ENCODE results near the gene LETM1. TPM values are rescaled to one million over a fixed set of nuclear protein-coding genes. Genes with fewer than 3 reads are reported as not detected.

The LETM1 gene
- total and polyA plus RNA-seq, 2 experiments from 2014 or later, result 23.3 to 68.9 TPM

DNA sequence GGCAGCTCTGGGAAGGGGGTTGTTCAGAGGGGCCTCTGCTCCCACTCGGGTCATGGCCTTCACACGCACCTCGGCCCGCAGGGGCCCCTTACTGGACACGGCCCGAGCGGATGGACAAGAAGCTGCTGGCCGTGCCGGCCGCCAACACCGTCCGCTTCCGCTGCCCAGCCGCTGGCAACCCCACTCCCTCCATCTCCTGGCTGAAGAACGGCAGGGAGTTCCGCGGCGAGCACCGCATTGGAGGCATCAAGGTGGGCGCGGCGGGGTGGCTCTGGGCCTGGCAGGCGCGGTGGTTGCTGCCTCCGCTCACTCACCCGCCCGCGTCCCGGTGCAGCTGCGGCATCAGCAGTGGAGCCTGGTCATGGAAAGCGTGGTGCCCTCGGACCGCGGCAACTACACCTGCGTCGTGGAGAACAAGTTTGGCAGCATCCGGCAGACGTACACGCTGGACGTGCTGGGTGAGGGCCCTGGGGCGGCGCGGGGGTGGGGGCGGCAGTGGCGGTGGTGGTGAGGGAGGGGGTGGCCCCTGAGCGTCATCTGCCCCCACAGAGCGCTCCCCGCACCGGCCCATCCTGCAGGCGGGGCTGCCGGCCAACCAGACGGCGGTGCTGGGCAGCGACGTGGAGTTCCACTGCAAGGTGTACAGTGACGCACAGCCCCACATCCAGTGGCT lies 54.5 kb downstream of the LETM1 start:
- no peak overlapping the region for H3K4me3 Mint-ChIP-seq
- DNase-seq (ENCODE audit: low spot score) (no peak), ATAC-seq (no peak)
- no peaks in the 10 kb centered on the region for H3K27me3 ChIP-seq (ENCODE audit: insufficient read depth)
- H3K36me3 ChIP-seq (ENCODE audit: insufficient read depth), result no peaks in the 10 kb centered on the region
- no peaks in the 10 kb centered on the region for H4K20me1 ChIP-seq (replicated peaks; ENCODE audit: insufficient read depth)
- H3F3A ChIP-seq (replicated peaks; ENCODE audit: low read depth), result no peaks in the 10 kb centered on the region
- H3K27ac Mint-ChIP-seq, result no peak overlapping the region
- H3K4me1 Mint-ChIP-seq, result no peaks in the 10 kb centered on the region
- H3K4me1 ChIP-seq (ENCODE audit: insufficient read depth), result no peaks in the 10 kb centered on the region
- no peak overlapping the region for H3K4me2 ChIP-seq
- H3K9me3 Mint-ChIP-seq, result no peaks in the 10 kb centered on the region
- no peaks in the 10 kb centered on the region; the same call in 2 of the 3 replicates for H3K36me3 Mint-ChIP-seq (ENCODE audit: low read depth)
- TF ChIP-seq, protein P1, sequence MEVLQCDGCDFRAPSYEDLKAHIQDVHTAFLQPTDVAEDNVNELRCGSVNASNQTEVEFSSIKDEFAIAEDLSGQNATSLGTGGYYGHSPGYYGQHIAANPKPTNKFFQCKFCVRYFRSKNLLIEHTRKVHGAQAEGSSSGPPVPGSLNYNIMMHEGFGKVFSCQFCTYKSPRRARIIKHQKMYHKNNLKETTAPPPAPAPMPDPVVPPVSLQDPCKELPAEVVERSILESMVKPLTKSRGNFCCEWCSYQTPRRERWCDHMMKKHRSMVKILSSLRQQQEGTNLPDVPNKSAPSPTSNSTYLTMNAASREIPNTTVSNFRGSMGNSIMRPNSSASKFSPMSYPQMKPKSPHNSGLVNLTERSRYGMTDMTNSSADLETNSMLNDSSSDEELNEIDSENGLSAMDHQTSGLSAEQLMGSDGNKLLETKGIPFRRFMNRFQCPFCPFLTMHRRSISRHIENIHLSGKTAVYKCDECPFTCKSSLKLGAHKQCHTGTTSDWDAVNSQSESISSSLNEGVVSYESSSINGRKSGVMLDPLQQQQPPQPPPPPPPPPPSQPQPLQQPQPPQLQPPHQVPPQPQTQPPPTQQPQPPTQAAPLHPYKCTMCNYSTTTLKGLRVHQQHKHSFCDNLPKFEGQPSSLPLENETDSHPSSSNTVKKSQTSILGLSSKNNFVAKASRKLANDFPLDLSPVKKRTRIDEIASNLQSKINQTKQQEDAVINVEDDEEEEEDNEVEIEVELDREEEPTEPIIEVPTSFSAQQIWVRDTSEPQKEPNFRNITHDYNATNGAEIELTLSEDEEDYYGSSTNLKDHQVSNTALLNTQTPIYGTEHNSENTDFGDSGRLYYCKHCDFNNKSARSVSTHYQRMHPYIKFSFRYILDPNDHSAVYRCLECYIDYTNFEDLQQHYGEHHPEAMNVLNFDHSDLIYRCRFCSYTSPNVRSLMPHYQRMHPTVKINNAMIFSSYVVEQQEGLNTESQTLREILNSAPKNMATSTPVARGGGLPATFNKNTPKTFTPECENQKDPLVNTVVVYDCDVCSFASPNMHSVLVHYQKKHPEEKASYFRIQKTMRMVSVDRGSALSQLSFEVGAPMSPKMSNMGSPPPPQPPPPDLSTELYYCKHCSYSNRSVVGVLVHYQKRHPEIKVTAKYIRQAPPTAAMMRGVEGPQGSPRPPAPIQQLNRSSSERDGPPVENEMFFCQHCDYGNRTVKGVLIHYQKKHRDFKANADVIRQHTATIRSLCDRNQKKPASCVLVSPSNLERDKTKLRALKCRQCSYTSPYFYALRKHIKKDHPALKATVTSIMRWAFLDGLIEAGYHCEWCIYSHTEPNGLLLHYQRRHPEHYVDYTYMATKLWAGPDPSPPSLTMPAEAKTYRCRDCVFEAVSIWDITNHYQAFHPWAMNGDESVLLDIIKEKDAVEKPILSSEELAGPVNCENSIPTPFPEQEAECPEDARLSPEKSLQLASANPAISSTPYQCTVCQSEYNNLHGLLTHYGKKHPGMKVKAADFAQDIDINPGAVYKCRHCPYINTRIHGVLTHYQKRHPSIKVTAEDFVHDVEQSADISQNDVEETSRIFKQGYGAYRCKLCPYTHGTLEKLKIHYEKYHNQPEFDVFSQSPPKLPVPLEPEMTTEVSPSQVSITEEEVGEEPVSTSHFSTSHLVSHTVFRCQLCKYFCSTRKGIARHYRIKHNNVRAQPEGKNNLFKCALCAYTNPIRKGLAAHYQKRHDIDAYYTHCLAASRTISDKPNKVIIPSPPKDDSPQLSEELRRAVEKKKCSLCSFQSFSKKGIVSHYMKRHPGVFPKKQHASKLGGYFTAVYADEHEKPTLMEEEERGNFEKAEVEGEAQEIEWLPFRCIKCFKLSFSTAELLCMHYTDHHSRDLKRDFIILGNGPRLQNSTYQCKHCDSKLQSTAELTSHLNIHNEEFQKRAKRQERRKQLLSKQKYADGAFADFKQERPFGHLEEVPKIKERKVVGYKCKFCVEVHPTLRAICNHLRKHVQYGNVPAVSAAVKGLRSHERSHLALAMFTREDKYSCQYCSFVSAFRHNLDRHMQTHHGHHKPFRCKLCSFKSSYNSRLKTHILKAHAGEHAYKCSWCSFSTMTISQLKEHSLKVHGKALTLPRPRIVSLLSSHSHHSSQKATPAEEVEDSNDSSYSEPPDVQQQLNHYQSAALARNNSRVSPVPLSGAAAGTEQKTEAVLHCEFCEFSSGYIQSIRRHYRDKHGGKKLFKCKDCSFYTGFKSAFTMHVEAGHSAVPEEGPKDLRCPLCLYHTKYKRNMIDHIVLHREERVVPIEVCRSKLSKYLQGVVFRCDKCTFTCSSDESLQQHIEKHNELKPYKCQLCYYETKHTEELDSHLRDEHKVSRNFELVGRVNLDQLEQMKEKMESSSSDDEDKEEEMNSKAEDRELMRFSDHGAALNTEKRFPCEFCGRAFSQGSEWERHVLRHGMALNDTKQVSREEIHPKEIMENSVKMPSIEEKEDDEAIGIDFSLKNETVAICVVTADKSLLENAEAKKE (CRISPR knock-in tag; IDR thresholded peaks at IDR 0.05), result no peak
- no peak for TF ChIP-seq ZNF114 (CRISPR knock-in tag; IDR thresholded peaks at IDR 0.05)
- TF ChIP-seq CREB1 (CRISPR knock-in tag; IDR thresholded peaks at IDR 0.05; ENCODE audit: low read depth), result no peak
- no peaks in the 10 kb centered on the region for H3K9me2 ChIP-seq (ENCODE audit: insufficient read depth)
- H3K4me3 ChIP-seq, result no peak overlapping the region
- H2AFZ ChIP-seq, result no peak overlapping the region
- H3K27ac ChIP-seq (ENCODE audit: low read depth), result no peak overlapping the region
- no peaks in the 10 kb centered on the region for H3K79me2 ChIP-seq (replicated peaks; ENCODE audit: insufficient read depth)
- peaks cover 6% of the 10 kb centered on the region for H3K27me3 Mint-ChIP-seq (ENCODE audit: insufficient read depth, low read depth, poor library complexity)

DNA sequence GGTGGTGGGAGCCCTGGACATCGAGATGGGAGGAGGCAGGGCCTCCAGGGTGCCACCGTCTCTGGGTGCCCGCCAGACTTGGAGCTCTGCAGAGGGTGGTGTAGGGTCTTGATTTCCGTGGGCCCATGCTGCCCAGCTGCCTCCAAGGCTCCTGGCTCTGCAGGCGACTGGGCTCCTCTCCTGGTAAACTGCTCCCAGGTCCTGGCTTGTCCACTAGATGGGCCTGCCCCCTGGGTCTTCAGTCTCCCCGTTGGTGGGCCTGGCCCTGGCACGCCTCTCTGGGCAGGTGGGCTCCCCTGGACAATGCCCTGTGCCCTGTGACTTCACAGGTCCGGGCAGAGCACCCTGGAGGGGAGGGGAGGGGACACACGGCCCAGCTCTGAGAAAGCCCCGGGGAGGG lies 55.2 kb downstream of the LETM1 start:
- no peak overlapping the region for H3K4me3 ChIP-seq
- H3K79me2 ChIP-seq (replicated peaks; ENCODE audit: insufficient read depth), result no peaks in the 10 kb centered on the region
- H3K4me3 Mint-ChIP-seq, result no peak overlapping the region
- H3K36me3 ChIP-seq (ENCODE audit: insufficient read depth), result no peaks in the 10 kb centered on the region
- H3K4me1 Mint-ChIP-seq, result no peaks in the 10 kb centered on the region
- H3K36me3 Mint-ChIP-seq (ENCODE audit: low read depth), result no peaks in the 10 kb centered on the region; the same call in 2 of the 3 replicates
- ATAC-seq (no peak), DNase-seq (ENCODE audit: low spot score) (no peak)
- H3K9me3 Mint-ChIP-seq, result no peaks in the 10 kb centered on the region
- H3F3A ChIP-seq (replicated peaks; ENCODE audit: low read depth), result no peaks in the 10 kb centered on the region
- peaks cover 4% of the 10 kb centered on the region; the same call in 1 of the 2 replicates for H4K20me1 ChIP-seq (replicated peaks; ENCODE audit: insufficient read depth)
- no peak overlapping the region for H3K27ac ChIP-seq (ENCODE audit: low read depth)
- no peaks in the 10 kb centered on the region for H3K9me2 ChIP-seq (ENCODE audit: insufficient read depth)
- peaks cover 7% of the 10 kb centered on the region for H3K27me3 Mint-ChIP-seq (ENCODE audit: insufficient read depth, low read depth, poor library complexity)
- no peak overlapping the region for H3K4me2 ChIP-seq
- no peak overlapping the region for H2AFZ ChIP-seq
- no peak overlapping the region for H3K27ac Mint-ChIP-seq
- H3K4me1 ChIP-seq (ENCODE audit: insufficient read depth), result no peaks in the 10 kb centered on the region
- peaks cover under 1% of the 10 kb centered on the region; the same call in 1 of the 2 replicates for H3K27me3 ChIP-seq (ENCODE audit: insufficient read depth)
- TF ChIP-seq ETS1 (IDR thresholded peaks at IDR 0.05) (no peak), EZH2phosphoT487 (IDR thresholded peaks at IDR 0.05; ENCODE audit: unreplicated experiment) (no peak), CREB1 (CRISPR knock-in tag; IDR thresholded peaks at IDR 0.05; ENCODE audit: low read depth) (no peak)

Data from GM23338 (cell line).